Left kidney (tissue), 2 donors: Measurements from ENCODE around the gene LEMD1. TPM values are rescaled to one million over a fixed set of nuclear protein-coding genes. Genes with fewer than 3 reads are reported as not detected.
"Not testable (repeated sequence)": the region's sequence is repeated elsewhere in the genome, so short reads cannot be mapped to it uniquely, and the experiment has no call there.

Experiments
- DNase-seq: peaks from one replicate; pipeline ENCODE4 v3.0.0-alpha.2; 2013
- polyA plus RNA-seq: library from polyadenylated mRNA; unstranded; fragments of 120-200 nt; gene quantifications from one replicate; pipeline ENCODE4 v1.2.1, GENCODE V29; 2013; ENCODE audit not compliant: insufficient read length

The LEMD1 gene
- polyA plus RNA-seq, 1 donor = 3.9 TPM

DNA sequence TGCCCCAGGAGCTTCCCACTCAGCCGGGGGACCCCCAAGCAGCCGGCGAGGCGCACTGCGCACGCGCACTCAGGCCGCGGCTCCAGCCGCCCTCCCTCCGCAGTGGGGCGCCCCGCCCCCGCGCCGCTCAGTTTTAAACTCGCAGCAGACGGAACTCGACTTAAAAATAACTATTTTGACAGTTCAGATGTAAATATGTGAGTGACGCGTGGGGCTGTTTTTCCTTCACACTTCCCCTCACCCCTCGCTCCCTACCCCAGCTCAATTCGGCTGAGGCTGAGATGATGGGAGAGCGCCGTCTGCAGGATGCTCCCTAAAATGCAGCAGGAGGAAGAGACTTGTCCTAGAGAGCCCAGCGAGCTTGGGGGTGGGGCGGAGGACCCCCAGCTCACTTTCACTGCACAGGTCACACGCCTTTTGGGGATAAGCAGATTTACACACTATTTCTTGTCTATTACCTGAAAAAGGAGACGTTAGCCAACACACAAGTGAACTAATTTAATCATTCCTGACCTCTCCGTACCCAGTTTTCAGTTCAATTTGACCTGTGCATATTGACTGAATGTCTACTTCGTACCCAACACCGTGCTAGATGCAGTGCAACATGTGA, 8.9 kb upstream of the LEMD1 start:
- no peak for DNase-seq

DNA sequence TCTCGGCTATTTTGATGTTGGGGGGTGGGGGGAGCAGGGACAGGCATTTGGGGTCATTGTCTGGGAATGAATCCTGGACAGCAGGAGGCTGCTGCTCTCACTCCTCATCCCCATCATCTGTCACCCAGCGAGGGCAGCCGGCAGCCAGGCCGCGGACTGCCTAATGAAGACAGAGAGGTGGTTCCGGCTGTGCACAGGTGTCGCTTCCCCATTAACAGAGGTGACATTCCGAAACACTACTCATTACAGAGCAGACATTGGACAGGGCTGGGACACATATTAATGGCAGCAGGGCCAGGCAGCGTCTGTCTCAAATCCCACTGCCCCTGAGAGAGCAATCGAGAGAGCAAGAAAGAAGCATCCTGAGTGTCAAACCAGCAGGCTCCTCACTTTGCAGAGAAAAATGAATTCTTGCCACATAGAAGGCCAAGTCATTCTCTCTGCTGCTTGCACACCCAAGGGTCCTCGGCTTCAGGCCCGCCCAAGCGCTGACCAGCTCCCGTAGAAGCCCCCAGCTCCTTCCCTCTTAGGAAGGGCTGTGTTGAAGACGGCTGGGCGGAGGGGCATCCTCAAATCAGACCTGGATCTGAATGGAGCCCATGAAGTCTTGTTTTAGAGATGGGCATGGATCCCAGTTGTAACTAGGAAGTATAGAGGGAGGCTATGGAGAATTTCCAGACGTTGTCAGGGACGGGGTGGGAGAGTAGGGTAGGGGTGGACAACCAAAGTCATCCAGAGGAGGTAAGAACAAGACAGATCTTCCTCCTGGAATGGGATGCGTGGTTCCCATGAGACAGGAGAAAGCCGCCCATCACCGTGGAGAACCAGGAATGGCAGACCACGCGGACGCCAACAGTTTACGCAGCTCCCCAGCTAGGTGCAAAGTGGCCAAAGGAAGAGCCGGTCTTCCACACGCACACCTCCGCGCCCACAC, 8.2 kb upstream of the LEMD1 start:
- no peak for DNase-seq

DNA sequence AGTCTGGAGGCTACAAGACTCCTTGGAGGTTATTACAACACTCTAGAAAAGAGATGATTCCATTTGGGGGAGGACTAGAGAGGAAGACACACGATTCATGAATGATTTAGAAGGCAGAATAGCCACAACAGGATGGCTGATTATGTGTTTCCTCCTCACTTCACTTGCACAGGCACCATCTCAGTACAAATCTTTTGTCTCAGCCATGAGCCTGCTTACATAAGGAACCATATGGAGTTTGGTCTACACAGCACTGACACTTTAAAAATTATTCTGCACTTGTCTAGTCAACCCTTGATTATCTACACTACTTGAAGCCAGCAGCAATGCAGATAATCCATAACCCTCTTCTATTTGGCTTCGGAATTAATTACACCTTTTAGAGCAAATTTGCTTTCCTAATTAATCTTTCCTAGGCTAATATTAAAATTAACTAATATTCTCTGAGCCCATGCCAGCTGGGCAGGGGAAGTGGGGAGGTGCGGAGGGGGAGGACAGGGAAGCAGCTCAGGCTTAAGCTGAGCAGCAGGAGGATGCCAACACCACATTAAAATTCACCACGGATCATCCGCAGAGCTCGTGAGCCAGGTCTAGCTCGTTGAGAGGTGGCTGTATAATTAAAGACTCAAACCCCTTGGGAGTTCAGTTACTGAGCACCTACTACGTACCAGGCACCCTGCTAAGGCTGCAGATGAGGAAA, 3.2 kb upstream of the LEMD1 start:
- no peak for DNase-seq

DNA sequence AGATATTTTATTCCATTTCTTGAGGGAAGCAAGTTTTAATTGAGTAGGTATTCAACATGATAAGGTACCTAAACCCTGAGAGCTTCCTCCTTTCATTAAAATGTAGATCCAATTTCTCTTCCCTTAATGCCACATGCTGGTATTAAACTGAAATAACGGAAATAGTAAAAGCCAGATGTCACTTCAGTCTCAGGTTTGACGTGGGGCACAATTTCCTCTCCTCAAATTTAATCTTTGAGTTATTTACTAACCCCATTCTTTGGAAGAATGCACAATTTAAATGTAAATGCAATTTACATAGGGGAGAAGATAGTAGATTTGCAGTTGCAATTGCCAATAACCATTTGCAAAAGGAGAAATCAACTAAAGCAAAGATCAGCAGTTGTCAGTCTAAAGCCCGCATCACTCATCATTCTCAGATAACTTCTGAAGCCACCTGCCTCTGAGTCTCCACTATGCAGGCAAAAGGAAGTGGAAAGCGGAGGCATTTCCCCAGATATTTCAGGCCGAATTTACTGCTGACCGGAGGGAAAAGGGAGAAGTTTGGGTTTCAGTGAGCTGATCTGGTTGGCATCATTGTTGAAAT, 2.1 kb upstream of the LEMD1 start:
- no peak for DNase-seq

DNA sequence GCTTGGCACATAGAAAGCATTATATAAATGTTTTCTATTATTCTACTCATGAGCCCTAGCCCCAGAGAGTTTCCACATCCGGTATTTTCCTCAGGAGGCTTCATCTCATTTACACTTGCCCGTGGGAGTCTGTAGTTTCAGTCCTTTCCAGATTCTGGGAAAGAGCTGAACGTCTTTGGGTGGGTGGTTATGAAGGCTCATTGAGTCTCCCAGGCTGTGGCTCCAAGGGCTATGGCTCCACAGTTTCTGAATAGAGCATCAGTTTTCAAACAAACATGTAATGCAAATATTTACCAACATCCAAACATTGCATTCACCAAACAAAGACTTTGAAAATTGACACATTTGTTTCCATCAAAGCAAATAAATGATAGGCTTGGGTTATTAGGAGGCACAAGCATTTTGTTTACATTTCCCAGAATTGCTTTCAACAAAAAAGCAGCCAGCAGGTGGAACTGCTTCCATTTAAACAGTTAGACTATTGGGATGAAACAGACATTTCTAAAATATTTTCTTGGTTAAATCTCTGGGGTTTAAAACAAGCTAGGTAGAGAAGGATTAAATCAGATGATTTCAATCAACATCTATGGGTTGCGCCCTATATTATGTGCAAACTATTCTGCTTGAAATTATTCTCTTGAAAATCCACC, 1.3 kb upstream of the LEMD1 start:
- DNase-seq = no peak

DNA sequence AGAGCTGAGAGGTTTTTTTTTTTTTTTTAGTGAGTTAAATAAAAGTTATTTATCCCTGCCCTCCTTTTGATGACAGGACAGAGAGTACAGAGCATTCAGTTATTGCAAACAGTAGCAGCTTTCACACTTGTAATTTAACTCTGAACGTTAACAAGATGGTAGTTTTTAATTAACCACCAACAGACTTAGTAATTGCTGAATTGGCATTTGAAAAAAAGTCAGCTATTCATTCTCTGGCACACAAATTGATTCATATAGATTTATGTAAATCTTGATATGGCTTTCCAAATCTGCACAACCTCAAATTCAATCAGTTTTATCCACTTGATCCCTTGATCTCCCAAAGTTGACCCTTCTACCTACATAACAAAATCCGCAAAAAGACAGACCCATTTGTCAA, 918 bp downstream of the LEMD1 start:
- no peak for DNase-seq

DNA sequence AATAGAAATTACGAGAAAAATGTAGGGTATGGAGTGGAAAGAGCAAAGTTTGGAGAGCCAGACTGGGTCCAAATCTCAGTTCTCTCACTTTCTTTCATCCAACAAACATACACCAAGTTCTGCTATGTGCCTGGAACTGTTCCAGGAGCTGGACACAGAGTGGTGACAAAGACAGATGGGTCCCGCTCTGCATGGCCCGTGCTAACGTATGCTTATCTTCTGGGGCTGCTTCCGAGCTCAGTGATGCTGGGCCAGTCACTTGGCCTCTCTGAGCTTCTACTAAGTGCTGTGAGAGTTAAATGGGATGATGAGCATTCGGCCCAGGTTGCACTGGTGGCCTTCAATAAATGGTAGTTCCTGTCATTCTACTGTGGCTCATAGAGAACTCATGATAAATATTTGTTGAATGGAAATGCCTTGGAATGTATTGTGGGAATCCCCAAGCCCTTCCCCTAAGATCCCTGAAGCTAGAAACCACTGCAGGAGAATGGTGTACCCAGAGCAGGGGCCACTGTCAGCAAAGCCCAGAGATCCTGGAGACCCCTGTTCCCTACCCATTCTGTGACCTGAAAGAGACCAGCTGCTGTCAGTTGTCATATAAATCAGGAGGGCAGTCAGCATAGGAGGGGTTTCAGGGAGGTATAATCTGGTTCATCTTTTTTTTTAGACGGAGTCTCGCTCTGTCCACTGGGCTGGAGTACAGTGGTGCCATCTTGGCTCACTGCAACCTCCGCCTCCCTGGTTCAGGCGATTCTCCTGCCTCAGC, 3.8 kb downstream of the LEMD1 start:
- DNase-seq = no peak

DNA sequence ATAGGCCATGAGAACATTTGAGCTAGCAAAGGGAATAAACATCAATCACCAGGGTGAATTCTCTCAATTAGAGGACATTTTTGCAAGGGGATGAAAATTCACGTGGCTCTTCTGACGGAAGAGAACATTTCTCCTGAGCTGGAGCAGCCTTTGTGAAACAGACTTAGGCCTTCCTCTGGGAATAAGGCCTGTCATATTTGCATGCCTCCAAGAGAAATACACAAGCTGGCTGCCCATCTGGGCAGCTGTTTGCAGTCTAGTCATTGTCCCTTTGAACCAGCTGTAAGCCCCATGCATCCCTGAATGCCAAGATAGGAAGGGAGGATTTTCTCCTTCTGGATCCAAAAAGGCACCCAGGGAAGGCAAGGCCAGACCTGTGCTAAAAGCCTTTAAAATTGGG, 5.5 kb downstream of the LEMD1 start:
- DNase-seq = no peak

DNA sequence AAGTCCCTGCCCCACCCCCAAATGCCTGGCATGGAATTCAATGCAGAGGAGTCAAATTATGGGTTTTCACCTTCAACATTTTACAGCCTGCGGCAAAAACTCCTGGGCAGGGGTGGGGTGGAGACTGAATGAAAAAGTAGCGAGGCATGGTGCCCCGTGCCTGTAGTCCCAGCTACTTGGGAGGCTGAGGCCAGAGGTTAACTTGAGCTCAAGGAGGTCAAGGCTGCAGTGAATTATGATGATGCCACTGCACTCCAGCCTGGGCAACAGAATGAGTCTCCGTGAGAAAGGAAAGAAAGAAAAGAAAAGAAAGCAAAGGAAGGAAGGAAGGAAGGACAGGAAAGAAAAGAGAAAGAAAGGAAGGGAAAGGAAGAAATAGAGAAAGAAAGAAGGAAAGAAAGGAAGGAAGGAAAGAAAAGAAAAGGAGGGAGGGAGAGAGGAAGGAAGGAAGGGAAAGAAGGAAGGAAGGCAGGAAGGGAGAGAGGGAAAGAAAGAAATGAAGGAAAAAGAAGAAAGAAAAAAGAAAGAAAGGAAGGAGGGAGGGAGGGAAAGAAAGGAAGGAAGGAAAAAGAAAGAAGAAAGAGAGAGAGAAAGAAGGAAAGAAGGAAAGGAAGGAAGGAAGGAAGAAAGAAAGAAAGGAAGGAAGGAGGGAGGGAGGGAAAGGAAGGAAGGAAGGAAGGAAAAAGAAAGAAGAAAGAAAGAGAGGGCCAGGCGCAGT, 11.1 kb downstream of the LEMD1 start:
- no peak for DNase-seq

DNA sequence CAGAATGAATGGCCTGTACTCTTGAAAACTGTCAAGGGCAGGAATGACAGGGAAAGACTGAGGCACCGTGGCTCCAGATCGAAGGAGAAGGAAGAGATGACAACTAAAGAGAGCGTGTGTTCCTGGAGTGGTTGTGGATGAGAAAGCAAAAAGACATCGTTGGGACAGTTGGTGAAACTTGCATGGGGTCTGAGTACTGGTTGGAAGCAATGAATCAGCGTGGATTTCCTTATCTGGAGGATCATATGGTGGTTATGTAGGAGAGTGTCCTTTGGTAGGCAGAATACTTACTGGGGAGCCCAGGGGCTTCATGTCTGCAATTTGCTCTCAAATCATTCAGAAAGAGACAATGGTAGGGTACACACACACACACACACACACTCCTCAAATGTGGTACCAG, 13.9 kb downstream of the LEMD1 start:
- no peak for DNase-seq

DNA sequence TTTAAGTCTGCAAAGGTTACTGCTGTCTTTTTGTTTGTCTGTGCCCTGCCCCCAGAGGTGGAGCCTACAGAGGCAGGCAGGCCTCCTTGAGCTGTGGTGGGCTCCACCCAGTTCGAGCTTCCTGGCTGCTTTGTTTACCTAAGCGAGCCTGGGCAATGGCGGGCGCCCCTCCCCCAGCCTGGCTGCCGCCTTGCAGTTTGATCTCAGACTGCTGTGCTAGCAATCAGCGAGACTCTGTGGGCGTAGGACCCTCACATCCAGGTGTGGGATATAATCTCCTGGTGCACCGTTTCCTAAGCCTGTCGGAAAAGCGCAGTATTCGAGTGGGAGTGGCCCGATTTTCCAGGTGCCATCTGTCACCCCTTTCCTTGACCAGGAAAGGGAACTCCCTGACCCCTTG, 15.6 kb downstream of the LEMD1 start:
- not testable (repeated sequence) for DNase-seq

DNA sequence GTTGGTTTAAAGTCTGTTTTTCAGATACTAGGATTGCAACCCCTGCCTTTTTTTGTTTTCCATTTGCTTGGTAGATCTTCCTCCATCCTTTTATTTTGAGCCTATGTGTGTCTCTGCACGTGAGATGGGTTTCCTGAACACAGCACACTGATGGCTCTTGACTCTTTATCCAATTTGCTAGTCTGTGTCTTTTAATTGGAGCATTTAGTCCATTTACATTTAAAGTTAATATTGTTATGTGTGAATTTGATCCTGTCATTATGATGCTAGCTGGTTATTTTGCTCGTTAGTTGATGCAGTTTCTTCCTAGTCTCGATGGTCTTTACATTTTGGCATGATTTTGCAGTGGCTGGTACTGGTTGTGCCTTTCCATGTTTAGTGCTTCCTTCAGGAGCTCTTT, 17.4 kb downstream of the LEMD1 start:
- not testable (repeated sequence) for DNase-seq

DNA sequence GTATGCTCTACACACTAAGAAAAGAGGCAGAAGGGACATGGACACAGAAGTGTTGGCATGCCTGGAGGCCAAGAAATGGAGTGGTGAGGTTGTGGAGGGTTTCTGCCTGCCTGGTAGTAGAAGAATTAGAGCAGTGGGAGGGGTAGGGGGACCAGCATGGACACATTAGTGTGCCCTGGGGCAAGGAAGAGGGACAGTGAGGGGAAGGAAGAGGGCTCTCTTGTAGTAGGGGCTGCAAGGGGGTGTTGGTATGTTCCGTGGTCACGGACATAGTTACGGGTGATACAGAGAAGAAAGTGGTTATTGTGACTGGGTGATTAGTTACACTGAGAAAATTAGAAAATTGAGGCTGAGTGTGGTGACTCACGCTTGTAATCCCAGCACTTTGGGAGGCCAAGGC, 23.3 kb downstream of the LEMD1 start:
- DNase-seq = no peak

DNA sequence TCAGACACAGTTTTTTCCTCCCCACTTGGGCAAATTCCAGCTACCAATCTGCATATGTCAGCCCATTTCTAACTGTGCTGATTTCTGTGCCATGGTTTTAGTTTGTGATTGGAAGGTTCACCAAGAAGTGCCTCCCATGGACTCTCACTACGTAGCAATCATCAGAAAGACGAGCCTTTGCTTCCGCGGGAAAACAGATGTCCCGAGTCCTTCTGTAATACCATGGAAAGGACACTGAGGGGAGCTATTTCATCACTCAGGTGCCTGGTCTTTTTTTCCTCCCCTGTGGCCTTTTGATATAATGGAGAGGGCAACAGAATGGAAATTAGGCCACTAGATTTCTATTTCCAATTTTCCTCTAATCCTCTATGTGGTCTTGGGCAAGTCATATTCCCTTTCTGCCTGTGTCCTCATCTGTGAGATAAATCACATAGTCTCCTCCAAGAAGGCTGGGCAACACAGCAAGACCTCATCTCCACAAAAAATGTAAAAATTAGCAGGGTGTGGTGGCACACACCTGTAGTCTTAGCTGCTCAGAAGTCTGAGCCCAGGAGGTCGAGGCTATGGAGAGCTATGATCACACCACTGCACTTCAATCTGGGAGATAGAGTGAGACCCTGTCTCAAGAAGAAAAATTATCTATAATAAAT, 24.8 kb downstream of the LEMD1 start:
- DNase-seq = no peak

DNA sequence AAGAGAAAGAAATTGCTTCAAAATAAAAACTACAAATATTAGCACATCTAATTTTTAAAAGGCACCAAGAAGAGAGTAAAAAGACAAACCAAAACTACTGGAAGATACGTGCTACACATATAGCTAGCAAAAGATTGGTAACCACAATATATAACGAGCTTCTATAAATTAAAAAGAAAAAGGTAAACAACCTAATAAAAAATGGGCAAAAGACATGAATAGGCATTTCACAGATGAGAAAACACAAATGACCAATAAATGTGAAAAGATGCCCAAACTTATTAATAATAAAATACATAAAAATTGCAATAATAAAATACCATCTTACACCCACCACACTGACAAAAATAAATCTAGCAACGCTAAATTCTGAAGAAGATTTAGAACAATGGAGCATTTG, 26.2 kb downstream of the LEMD1 start:
- no peak for DNase-seq

DNA sequence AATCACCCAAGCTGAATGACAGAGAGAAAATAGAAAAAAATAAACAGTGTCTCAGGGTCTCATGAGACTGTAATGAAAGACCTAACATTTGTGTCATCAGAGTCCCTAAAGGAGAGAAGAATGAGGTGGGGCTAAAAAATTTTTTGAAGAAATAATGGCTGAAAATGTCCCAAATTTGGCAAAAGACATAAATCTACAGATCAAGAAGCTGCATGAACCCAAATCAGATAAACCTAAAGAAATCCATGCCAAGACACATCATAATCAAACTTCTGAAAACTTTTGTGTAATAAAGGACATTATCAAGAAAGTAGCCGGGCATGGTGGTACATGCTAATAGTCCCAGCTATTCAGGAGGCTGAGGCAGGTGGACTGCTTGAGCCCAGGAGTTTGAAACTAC, 29.2 kb downstream of the LEMD1 start:
- no peak for DNase-seq

DNA sequence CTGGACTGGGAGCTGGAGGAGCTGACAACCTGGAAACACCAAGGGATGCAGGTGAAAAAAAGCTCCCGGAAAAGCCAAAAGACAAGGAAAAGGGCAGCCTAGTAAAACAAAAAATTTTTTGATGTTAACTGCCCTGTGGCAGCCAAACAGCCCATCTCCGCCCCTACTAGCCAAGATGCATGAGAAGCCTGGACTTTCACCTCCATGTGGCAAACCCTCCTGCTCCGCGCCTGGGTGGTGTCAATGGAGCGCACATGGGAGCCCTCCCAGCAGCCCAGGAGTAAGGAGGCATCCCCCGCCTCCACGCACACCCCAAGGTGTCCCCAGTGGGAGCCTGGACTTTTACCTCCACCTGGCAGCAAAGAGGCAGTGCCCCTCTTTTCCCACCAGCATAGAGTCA, 30.5 kb downstream of the LEMD1 start:
- DNase-seq = no peak

DNA sequence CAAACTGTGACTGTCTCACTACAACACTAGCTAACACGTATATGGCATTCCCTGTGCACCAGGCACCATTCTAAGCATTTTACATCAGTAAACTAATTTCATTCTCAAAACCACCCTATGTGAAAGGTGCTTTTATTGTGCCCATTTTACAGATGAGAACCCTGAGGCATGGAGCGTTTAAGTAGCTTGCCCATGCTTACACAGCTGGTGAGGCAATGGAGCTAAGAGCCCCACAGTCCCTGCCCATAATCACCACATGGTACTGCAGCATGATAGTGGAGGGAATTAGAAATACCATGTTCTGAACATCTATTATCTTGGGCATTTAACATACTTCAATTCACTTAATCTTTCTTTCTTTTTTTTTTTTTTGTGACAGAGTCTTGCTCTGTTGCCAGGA, 34.0 kb downstream of the LEMD1 start:
- no peak for DNase-seq

DNA sequence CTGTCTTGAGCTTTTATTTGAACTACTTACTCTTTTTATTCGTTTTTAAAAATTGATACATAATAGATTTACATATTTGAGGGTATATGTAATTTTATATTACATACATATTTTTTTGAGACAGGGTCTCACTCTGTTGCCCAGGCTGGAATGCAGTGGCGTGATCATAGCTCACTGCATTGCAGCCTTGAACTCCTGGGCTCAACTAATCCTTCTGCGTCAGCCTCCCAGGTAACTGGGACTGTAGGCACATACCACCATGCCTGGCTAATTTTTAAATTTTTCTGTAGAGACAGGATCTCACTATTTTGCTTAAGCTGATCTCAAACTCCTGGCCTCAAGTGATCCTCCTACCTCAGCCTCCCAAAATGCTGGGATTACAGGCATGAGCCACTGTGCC, 38.9 kb downstream of the LEMD1 start:
- DNase-seq = not testable (repeated sequence)

DNA sequence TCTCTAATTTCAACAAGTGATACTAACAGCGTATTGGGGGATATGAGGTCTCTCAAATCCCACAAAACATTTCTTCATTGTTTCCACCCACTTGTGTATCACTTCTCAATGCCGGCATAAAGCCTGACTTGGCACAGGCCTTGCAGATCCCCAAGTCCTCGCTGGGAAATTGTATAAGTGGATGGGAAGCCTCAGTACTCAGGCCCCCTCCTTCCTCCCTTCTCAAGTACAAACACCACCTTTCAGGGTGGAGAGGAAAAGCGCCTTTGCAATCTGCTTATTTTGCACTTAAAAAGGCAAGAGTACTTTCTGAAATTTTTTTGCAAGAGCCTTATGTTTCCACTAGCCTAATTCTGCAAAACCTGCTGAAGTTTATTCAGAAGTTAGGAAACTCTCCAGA, 39.3 kb downstream of the LEMD1 start:
- DNase-seq = no peak
